ENCODE data around the gene PRR32.

PRR32 gene

DNA sequence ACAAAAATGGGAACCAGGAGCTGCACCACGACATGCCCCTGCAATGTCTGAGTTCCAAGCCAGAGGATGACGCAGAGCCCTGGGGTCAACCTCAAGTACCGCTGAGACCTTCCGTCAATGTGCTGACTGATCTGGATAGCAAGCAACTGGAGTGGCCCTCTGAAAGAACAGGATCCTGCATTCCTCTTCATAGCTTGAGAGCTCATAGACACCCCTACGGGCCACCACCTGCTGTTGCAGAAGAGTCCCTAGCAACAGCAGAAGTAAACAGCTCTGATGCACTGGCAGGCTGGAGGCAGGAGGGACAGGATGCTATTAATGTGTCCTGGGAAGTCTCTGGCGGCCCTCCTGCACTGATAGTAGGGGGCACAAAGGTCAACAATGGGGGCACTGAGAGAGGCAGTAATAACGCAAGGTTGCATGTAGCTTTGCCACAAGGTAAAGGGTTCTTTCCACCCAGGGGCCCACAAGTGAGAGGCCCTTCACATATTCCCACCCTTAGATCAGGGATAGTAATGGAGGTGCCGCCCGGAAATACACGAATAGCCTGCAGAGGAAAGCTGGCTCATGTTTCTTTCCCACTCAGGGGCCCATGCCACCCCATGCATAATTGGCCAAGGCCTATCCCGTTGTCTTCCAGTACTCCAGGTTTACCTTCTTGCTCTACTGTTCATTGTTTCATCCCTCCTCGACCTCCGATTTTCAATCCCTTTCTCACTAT lies 1.3 kb downstream of the PRR32 start:
- no peak for TF ChIP-seq SIN3A (IDR thresholded peaks at IDR 0.05; ENCODE audit: borderline replicate concordance, insufficient read depth, low read length)
- TF ChIP-seq POLR2AphosphoS5 (IDR thresholded peaks at IDR 0.05; ENCODE audit: low read depth, low read length): no peak
- TF ChIP-seq FOXP2 (optimal IDR thresholded peaks at IDR 0.05; ENCODE audit: borderline replicate concordance, extremely low read depth, extremely low read length, insufficient read depth): no peak
- TF ChIP-seq, protein P1, sequence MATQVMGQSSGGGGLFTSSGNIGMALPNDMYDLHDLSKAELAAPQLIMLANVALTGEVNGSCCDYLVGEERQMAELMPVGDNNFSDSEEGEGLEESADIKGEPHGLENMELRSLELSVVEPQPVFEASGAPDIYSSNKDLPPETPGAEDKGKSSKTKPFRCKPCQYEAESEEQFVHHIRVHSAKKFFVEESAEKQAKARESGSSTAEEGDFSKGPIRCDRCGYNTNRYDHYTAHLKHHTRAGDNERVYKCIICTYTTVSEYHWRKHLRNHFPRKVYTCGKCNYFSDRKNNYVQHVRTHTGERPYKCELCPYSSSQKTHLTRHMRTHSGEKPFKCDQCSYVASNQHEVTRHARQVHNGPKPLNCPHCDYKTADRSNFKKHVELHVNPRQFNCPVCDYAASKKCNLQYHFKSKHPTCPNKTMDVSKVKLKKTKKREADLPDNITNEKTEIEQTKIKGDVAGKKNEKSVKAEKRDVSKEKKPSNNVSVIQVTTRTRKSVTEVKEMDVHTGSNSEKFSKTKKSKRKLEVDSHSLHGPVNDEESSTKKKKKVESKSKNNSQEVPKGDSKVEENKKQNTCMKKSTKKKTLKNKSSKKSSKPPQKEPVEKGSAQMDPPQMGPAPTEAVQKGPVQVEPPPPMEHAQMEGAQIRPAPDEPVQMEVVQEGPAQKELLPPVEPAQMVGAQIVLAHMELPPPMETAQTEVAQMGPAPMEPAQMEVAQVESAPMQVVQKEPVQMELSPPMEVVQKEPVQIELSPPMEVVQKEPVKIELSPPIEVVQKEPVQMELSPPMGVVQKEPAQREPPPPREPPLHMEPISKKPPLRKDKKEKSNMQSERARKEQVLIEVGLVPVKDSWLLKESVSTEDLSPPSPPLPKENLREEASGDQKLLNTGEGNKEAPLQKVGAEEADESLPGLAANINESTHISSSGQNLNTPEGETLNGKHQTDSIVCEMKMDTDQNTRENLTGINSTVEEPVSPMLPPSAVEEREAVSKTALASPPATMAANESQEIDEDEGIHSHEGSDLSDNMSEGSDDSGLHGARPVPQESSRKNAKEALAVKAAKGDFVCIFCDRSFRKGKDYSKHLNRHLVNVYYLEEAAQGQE (IDR thresholded peaks at IDR 0.05; ENCODE audit: insufficient read depth in 1 of 2, low read depth in 2 of 2, low read length in 2 of 2): no peak
- no peak for TF ChIP-seq TAF1 (IDR thresholded peaks at IDR 0.05; ENCODE audit: borderline replicate concordance, insufficient read depth, low read length)

DNA sequence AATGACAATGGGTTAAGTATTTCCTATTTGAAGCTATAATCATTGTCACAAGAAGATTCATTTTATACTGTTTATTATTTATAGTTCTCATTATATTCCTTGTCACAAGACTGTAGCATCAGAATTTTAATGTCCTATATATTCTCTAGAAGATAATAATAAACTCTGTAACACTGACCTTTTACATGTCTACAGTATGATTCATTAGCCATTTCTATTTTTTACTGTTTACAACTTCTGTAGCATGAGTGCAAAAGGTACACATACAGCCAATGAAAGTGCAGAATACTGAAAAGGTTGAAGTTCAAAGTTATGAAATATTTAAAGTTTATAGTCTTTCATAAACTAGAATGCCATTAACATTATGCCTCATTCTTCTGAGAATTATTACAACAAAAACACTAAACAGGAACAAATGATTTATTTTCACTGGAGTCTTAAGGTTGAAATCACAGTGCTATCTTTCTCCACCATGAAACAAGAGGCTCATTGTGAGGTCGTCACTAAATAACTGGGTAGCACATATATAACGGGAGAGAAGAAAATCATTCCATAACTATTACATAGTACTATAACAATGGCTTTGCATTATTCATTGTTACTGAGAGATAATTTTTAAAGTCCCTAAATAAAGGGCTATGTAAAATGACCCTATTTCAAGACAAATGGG lies 4.9 kb downstream of the PRR32 start:
- no peak for TF ChIP-seq TAF1 (IDR thresholded peaks at IDR 0.05; ENCODE audit: borderline replicate concordance, insufficient read depth, low read length)
- no peak for TF ChIP-seq POLR2AphosphoS5 (IDR thresholded peaks at IDR 0.05; ENCODE audit: low read depth, low read length)
- TF ChIP-seq, protein P1 (IDR thresholded peaks at IDR 0.05; ENCODE audit: insufficient read depth in 1 of 2, low read depth in 2 of 2, low read length in 2 of 2): no peak
- TF ChIP-seq FOXP2 (optimal IDR thresholded peaks at IDR 0.05; ENCODE audit: borderline replicate concordance, extremely low read depth, extremely low read length, insufficient read depth): no peak
- no peak for TF ChIP-seq SIN3A (IDR thresholded peaks at IDR 0.05; ENCODE audit: borderline replicate concordance, insufficient read depth, low read length)

DNA sequence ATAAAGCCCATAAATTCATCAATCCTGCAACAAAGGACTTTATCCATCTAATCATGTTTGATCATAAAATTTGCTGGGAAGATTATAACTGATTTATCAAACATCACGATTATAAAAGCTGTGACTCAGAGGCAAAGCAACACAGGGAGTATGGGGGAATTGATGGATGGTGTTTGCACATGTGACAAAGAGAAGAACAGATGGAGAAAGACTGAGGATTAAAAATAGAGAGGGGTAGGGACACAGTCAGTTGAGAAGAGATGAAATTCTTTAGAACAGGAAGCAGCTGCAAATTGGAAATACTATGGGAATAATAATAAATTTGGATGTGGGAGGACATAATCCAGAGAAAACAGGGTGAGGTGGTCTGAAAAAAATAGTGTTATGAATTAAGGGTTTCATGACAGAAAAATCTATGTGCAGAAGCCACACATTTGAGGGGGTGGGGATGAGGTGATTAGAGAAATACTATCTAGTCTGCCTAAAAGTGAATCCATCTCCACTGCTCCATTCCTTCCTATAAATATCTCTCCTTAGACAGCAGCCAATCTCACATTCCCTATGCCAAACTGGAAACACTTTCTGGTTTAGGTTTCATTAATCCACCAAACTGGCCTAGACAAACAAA lies 6.2 kb downstream of the PRR32 start:
- TF ChIP-seq POLR2AphosphoS5 (IDR thresholded peaks at IDR 0.05; ENCODE audit: low read depth, low read length) (no peak), TAF1 (IDR thresholded peaks at IDR 0.05; ENCODE audit: borderline replicate concordance, insufficient read depth, low read length) (no peak), FOXP2 (optimal IDR thresholded peaks at IDR 0.05; ENCODE audit: borderline replicate concordance, extremely low read depth, extremely low read length, insufficient read depth) (no peak), SIN3A (IDR thresholded peaks at IDR 0.05; ENCODE audit: borderline replicate concordance, insufficient read depth, low read length) (no peak)
- TF ChIP-seq, protein P1 (IDR thresholded peaks at IDR 0.05; ENCODE audit: insufficient read depth in 1 of 2, low read depth in 2 of 2, low read length in 2 of 2): no peak

DNA sequence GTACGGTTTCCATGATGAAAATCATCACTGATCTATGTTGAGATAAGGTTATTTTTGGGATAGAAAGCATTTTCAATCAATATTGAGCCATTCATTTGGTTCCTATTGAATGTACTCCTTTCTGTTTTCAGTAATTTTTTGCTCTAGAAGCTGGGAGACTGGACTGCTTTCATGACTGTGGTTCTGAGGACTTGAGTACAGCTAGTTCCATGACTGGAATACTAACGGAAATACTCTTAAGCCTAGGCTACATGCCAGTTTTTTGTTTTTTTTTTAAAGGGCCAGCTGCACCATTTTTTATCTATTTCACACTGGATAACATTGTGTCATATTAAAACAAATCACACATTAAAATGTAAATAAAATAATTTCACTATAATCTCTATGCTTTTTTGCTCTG lies 16.7 kb downstream of the PRR32 start:
- TF ChIP-seq SIN3A (IDR thresholded peaks at IDR 0.05; ENCODE audit: borderline replicate concordance, insufficient read depth, low read length) (no peak), POLR2AphosphoS5 (IDR thresholded peaks at IDR 0.05; ENCODE audit: low read depth, low read length) (no peak), TAF1 (IDR thresholded peaks at IDR 0.05; ENCODE audit: borderline replicate concordance, insufficient read depth, low read length) (no peak), FOXP2 (optimal IDR thresholded peaks at IDR 0.05; ENCODE audit: borderline replicate concordance, extremely low read depth, extremely low read length, insufficient read depth) (no peak)
- TF ChIP-seq, protein P1 (IDR thresholded peaks at IDR 0.05; ENCODE audit: insufficient read depth in 1 of 2, low read depth in 2 of 2, low read length in 2 of 2): no peak

Data from PFSK-1 (cell line).